GM12892 (cell line): ENCODE results near the gene KIF5B.

Experiments
- POLR2A ChIP-seq: IDR thresholded peaks from 2 replicates; pipeline ENCODE4 v1.6.1; 2011; ENCODE audit warnings: low read depth, low read length, control low read depth
- POLR2AphosphoS5 ChIP-seq: IDR thresholded peaks from 2 replicates; pipeline ENCODE4 v1.6.1; 2011; ENCODE audit warnings: low read depth, low read length, control low read depth
- TAF1 ChIP-seq: IDR thresholded peaks from 2 replicates; pipeline ENCODE4 v1.6.1; 2011; ENCODE audit warnings: low read depth, mild to moderate bottlenecking, control low read depth, low read length, borderline replicate concordance

GRCh38 chr10:32039734-32040133, 16.5 kb downstream of the KIF5B start:
- TF ChIP-seq POLR2A, result no peak
- TF ChIP-seq TAF1, result no peak
- no peak for TF ChIP-seq POLR2AphosphoS5
